GM21737 (cell line): Measurements from ENCODE around the gene TNRC6B.
"Not testable (repeated sequence)": the region's sequence is repeated elsewhere in the genome, so short reads cannot be mapped to it uniquely, and the experiment has no call there.

ENCODE experiments used
- ATAC-seq: cut with Tn5 transposase; IDR thresholded peaks from one replicate; pipeline ENCODE4 v1.9.1; 2021; ENCODE audit warnings: mild to moderate bottlenecking, moderate library complexity; ENCODE audit not compliant: unreplicated experiment

Gene TNRC6B

GRCh38 chr22:40210818-40211217, 33.1 kb downstream of the TNRC6B start:
- ATAC-seq, result peak; percentile 77

DNA sequence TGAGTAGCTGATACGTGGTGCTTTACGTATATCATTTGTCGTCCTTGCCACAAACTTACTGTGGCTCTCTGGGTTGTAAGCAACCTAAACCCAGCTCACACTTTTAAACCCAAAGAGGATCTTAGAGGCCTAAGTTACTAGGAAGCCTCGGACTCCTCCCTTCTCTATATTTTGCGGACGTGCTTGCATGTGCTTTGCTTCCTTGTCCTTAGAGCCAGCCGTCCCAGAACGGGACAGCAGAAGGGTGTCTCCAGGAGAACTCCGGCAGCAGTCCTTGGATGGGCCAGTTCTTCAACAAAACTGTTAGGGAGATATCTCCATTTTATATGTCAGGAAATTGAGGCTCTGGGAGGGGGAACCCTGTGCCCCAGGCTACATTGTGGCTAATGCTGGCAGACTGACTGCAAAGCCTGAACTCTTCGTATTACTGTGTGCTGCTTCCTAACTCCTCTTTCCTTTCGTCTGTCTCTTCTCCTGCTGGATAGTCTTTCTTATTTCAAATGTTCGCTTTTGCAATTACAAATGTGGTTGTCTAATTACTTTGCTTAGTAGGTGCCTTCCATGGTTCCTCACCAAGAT, 33.8 kb downstream of the TNRC6B start:
- ATAC-seq, result no peak

DNA sequence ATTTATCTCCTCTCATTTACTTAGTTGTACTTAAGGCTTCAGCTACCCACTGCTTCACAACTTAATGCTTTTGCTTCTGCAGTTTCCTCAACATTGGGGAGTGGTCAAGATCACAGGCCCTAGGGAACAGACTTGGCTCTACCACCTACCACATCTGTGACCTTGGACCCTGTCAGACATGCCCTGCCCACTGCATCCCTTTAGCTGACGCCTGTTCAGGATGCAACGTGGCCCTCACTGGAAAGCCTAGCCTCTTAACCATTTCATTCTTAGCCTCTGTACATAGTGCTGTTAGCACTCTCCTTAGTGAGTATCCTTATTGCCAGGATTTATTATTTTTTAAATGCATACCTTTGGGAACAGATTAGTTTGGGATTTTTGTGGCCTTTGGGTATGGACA, 34.4 kb downstream of the TNRC6B start:
- ATAC-seq, result no peak

DNA sequence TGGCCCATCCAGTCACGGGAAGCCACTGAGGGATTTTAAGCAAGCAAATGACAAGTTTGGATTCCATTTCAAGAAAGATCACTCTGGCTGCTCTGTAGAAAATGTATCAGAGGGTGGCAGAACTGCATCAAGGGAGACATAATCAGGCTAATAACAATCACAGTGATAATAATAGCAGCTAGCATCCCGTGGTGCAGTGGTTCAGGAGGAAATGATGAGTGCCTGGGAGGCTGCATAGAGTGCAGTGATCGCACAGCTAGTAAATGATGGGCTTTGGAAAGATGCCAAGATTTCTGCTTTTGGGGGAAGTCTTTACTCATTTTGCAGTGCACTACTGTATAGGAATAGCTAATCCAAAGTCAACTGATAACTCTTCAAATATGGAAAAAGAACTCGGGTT, 35.8 kb downstream of the TNRC6B start:
- no peak for ATAC-seq

DNA sequence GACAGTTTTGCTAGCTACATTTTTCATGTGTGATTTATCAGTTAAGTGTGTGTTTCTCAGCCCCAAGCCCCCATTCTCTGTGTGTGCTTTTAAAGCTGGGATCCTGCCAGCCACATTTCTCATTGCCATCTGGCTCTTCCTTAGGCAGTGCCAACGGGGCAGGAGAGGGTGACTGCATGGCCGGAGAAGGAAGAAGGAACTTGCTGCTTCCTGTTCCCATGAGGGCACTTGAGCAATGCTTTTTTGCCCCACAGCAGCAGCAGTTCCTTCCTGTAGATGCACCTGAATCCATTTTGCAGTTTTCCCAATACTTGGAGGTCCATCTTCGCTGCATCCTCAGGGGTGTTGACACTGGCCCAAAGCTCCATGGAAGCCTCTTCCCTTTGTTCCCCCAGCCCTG, 37.5 kb downstream of the TNRC6B start:
- ATAC-seq, result no peak

GRCh38 chr22:40216041-40216756, 38.5 kb downstream of the TNRC6B start:
- no peak for ATAC-seq

DNA sequence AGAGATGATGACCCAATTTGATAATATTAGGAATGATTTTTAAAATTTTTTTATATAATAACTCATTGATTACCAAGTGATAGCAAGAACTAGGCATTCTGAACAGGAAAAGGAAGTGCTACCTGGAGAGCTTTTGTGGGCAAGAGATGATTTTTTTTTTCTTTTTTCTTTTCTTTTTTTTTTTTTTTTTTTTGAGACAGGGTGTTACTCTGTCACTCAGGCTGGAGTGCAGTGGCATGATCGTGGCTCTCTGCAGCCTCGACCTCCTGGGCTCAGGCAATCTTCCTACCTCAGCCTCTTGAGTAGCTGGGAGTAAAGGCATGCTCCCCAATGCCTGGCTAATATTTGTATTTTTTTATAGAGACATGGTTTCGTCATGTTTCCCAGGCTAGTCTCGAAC, 40.4 kb downstream of the TNRC6B start:
- no peak for ATAC-seq

- no peak for ATAC-seq
These were observed 41.1 kb downstream of the TNRC6B start for GRCh38 chr22:40218723-40219294.

- no peak for ATAC-seq
These were observed 42.8 kb downstream of the TNRC6B start for GRCh38 chr22:40220316-40221054.

GRCh38 chr22:40221055-40221414, 43.3 kb downstream of the TNRC6B start:
- ATAC-seq, result no peak

DNA sequence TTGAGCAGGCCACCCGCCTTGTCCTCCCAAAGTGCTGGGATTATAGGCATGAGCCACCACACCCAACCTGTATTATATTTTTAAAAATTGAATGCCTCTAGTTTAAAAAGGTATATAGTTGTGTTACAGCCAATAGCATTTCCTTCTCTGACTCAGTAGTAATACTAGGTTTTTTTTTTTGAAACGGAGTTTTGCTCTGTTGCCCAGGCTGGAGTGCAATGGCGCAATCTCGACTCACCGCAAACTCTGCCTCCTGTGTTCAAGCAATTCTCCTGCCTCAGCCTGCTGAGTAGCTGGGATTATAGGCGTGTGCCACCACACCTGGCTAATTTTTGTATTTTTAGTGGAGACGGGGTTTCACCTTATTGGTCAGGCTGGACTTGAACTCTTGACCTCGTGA, 45.3 kb downstream of the TNRC6B start:
- ATAC-seq, result not testable (repeated sequence)

DNA sequence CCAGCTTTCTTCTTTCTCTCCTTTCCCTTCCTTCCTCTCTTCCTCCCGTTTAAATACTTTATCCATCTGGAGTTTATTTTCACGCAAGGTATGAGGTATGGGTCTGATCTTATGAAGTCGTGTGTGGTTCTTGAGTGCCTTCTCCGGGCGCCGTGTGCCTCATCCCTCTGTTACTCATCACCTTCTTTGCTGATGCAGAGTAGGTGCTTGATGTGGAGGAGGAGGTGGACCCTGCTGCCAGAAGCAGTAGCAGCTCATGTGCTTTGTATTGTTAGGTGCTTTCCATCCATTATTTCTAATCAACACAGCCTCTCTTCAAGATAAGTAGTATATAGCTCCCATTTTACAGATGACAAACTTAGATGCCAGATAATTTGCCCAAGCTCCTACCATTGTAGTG, 47.0 kb downstream of the TNRC6B start:
- ATAC-seq, result no peak

- no peak for ATAC-seq
These were observed 48.9 kb downstream of the TNRC6B start for GRCh38 chr22:40226620-40227019.

DNA sequence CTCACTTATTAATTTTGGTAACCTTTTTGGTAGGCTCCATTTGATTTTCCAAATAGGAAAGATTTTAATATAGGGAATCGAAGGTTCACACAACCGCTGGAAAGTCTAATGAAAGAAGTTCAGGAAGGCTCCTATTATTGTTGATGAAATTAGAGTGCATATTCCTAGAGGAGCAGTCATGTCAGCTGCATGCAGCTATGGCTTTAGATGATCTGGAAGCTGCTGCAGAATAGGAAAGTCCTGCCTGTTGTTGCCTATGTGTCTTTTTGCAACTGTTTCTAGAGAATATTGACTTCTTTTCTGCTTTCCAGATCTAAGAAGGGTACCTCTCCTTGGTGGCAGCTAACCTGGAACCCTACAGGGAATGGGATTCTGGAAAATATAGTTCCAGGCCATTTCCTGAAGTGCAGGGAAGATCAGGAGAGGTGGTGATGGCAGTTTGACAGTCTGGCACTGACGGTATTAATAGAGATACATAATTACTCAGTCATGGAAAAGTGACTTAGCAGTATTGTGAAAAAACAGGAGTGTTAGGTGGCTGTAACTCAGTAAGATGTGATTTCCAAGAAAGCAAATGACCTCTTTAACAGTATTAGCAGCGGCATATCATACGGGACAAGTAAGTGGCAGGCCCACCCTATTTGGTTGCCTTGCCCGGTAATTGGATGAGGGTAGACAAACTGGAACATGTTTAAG, 54.0 kb downstream of the TNRC6B start:
- no peak for ATAC-seq

- ATAC-seq, result no peak
These were observed 54.9 kb downstream of the TNRC6B start for GRCh38 chr22:40232624-40233023.

- ATAC-seq, result no peak
These were observed 56.2 kb downstream of the TNRC6B start for GRCh38 chr22:40233886-40234285.

GRCh38 chr22:40234658-40235057, 56.9 kb downstream of the TNRC6B start:
- no peak for ATAC-seq

- no peak for ATAC-seq
These were observed 57.6 kb downstream of the TNRC6B start for GRCh38 chr22:40235308-40235707.

GRCh38 chr22:40236131-40236665, 58.5 kb downstream of the TNRC6B start:
- no peak for ATAC-seq

DNA sequence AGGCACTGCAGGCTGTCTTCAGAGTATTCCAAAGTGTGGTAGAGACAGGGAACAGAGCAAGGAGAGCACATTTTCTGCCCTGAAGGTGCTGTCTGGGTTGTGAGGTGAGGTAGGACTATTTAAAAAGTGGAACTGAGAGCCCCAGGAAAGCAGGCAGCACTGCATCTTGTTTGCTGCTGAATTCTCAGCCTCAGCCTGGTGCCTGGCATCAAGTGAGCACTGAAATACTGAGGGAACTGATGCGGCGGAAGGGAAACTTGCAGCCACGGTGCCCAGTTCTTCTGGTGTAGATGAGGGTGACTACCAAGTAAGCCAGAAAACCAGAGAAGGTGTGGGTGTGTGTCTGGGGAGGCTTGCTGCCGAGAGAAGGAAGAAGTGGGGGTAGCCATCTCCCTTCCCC, 59.5 kb downstream of the TNRC6B start:
- no peak for ATAC-seq

DNA sequence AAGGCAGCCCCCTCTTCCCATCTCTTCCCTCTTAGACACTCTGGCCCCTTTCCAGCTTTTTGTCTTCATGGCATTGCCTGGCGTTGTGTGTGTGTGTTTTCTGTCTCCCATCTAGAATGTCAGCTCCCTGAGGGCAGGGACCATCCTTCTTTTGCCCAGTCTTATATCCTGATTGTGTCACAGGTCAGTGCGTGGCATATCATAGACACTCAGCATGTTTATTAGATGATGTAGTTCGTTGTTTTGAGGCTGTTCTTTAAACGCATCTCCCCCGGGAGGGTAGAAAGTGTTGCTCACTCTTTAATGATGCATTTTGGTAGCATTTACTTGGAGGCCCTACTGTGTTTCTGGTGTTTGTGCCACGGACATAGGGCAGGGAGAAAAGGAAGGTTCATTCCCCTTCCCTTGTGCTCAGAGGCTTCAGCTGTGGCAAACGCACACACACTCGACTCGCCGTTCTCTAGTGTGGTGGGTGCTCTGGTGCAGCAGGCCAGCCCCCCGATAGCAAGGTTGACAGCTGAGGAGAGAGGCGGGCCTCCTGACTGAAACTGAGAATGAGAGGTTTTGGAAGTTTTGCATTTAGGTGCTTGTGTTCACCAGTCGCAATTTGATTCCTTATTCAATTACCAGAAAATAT, 60.2 kb downstream of the TNRC6B start:
- ATAC-seq, result no peak
